Nephron (organoid): ENCODE results near the gene ARAP2.

Experiments
- H3K27ac Mint-ChIP-seq, 3 experiments: 2 replicates each; pipeline ENCODE4 v1.8.0; 2020; ENCODE audit warnings: mixed read lengths in 3 of 3, mild to moderate bottlenecking in 2 of 3, moderate library complexity in 1 of 3
- H3K27me3 Mint-ChIP-seq: 2 replicates; pipeline ENCODE4 v1.8.0; 2021; ENCODE audit warnings: low read depth, mild to moderate bottlenecking, moderate library complexity, mixed read lengths
- H3K36me3 Mint-ChIP-seq: 2 replicates; pipeline ENCODE4 v1.8.0; 2020; ENCODE audit warnings: low read depth, mixed read lengths
- H3K4me1 Mint-ChIP-seq: 2 replicates; pipeline ENCODE4 v1.8.0; 2020; ENCODE audit warnings: mixed read lengths
- H3K4me3 Mint-ChIP-seq, 3 experiments: 2 replicates each; pipeline ENCODE4 v1.8.0; 2020; ENCODE audit warnings: mild to moderate bottlenecking in 3 of 3, mixed read lengths in 3 of 3, moderate library complexity in 2 of 3
- H3K9me3 Mint-ChIP-seq: 2 replicates; pipeline ENCODE4 v1.8.0; 2020; ENCODE audit warnings: mixed read lengths
- TF ChIP-seq, protein P1 (sequence below), 3 experiments: fragments of 200-600 bp; sonication (generic); IDR thresholded peaks; one replicate each; pipeline ENCODE4 v1.5.0; 2021; ENCODE audit warnings: antibody characterized with exemption in 3 of 3; ENCODE audit not compliant: unreplicated experiment in 3 of 3

Gene ARAP2

DNA sequence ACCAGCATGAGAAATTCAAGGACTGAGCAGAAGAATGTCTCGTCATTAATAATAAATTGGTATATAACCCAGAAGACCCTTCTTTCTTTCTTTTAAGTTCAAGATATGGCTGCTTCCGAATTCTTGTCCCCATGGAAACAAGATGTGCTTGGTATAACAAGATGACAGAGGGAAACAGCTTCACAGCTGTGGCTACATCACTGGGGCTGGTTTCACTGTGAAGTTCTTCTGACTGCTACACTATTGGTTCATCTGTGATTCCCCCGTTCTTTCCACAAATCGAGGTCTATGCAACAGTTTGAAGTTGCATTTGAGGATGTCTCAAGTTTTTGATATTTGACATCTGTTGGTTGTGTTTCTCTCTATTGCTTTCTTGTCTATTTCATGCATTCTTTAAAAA, 24.8 kb upstream of the ARAP2 start:
- no peaks in the 10 kb centered on the region for H3K27me3 Mint-ChIP-seq
- H3K4me3 Mint-ChIP-seq = no peak overlapping the region
- no peaks in the 10 kb centered on the region for H3K9me3 Mint-ChIP-seq
- H3K4me1 Mint-ChIP-seq = no peaks in the 10 kb centered on the region
- no peak overlapping the region for H3K27ac Mint-ChIP-seq
- H3K36me3 Mint-ChIP-seq = no peaks in the 10 kb centered on the region
- TF ChIP-seq, protein P1, sequence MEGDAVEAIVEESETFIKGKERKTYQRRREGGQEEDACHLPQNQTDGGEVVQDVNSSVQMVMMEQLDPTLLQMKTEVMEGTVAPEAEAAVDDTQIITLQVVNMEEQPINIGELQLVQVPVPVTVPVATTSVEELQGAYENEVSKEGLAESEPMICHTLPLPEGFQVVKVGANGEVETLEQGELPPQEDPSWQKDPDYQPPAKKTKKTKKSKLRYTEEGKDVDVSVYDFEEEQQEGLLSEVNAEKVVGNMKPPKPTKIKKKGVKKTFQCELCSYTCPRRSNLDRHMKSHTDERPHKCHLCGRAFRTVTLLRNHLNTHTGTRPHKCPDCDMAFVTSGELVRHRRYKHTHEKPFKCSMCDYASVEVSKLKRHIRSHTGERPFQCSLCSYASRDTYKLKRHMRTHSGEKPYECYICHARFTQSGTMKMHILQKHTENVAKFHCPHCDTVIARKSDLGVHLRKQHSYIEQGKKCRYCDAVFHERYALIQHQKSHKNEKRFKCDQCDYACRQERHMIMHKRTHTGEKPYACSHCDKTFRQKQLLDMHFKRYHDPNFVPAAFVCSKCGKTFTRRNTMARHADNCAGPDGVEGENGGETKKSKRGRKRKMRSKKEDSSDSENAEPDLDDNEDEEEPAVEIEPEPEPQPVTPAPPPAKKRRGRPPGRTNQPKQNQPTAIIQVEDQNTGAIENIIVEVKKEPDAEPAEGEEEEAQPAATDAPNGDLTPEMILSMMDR (IDR thresholded peaks at IDR 0.05; ENCODE audit: unreplicated experiment in 3 of 3) = no peak

DNA sequence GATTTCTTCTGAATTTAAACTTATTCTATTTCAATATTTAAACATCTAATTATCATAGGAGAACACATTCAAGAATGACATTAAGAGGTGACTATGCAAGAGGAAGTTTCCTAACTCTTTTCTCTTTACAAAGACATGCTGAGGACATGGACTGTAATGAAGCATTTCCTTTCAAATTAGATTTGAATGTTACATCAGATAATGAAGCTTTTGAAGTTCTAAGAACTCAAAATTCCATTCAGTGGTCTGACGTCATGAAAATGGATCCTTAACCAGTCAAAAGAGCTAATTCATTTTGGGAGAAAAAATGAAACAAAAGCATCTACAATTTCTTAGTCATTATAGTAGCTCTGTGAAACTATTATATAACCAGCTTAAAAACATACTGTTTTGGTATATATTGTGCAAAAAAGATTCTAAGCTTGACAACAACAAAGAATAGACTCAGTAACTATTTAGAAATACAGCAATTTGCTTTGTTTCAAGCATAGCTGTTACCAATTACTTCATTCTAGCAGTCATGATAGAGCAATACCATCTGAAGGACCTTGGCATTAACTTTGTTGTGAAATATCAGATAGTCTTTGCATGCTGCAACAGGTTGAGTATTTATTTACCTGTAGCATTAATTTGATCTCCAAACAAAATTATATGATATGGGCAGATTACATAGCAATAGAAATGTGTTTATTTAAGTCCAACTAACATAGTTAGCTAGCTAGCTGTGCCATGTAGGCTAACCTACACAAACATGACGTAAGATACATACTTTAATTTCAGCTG, 23.4 kb upstream of the ARAP2 start:
- H3K4me3 Mint-ChIP-seq = no peak overlapping the region
- H3K27me3 Mint-ChIP-seq = no peaks in the 10 kb centered on the region
- no peaks in the 10 kb centered on the region for H3K36me3 Mint-ChIP-seq
- H3K4me1 Mint-ChIP-seq = no peaks in the 10 kb centered on the region
- TF ChIP-seq, protein P1 (IDR thresholded peaks at IDR 0.05; ENCODE audit: unreplicated experiment in 3 of 3) = no peak
- H3K27ac Mint-ChIP-seq = no peak overlapping the region
- no peaks in the 10 kb centered on the region for H3K9me3 Mint-ChIP-seq

DNA sequence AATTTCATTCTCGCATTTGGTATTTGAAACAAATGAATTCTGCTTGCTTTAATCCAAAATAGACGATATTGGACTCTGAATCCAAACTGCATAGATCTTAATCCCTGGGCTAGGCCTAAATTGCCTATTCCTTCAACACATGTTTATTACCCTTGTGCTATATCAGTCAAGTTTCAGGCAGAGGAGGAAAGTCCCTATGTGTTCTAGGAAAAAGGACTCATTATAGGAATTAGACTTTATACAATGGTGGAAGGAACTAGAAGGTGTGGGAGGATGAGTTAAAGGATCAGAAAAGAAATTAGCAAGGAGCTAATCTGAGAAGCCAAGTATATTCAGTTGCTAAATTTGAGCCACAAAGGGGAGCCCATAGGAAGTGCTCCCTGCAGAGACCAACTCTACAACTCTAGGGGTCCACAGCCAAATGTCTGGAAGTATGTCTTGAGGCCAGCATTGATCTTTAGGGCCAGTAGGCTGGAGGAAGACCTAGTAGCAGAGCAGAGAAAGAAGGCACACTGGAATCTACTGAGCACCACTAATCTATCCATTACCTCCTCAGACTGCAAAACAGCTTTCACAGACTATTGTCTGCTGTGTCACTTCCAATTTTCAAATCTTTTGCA, 20.0 kb upstream of the ARAP2 start:
- H3K27ac Mint-ChIP-seq = no peak overlapping the region

DNA sequence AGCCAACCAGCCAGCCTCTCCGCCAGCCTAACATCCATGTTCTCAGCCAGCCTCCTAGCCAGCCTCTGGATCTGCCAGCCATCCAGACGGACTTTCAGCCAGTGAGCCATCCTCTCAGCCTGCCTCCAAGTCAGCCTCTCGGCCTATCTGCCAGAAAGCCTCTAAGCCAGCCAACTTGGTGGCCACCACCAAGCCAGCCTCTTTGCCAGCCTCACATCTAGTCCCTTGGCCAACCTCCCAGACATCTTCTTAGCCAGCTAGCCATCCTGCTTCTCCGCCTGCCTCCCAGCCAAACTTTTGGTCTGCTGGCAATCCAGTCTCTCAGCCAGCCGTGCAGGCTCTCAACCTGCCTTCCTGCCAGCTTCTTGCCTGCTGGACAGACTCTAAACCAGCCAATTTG, 16.4 kb upstream of the ARAP2 start:
- TF ChIP-seq, protein P1 (IDR thresholded peaks at IDR 0.05; ENCODE audit: unreplicated experiment in 3 of 3) = no peak
- Mint-ChIP-seq H3K27ac (no peak overlapping the region), H3K9me3 (no peaks in the 10 kb centered on the region), H3K4me1 (peaks cover 7% of the 10 kb centered on the region), H3K36me3 (no peaks in the 10 kb centered on the region), H3K4me3 (no peak overlapping the region), H3K27me3 (peaks cover 3% of the 10 kb centered on the region)

More for the DNA sequence above, 20.0 kb upstream of the ARAP2 start:
- Mint-ChIP-seq H3K4me1 (no peaks in the 10 kb centered on the region), H3K27me3 (peaks cover 3% of the 10 kb centered on the region), H3K36me3 (no peaks in the 10 kb centered on the region), H3K9me3 (no peaks in the 10 kb centered on the region), H3K4me3 (no peak overlapping the region)
- TF ChIP-seq, protein P1 (IDR thresholded peaks at IDR 0.05; ENCODE audit: unreplicated experiment in 3 of 3) = no peak

DNA sequence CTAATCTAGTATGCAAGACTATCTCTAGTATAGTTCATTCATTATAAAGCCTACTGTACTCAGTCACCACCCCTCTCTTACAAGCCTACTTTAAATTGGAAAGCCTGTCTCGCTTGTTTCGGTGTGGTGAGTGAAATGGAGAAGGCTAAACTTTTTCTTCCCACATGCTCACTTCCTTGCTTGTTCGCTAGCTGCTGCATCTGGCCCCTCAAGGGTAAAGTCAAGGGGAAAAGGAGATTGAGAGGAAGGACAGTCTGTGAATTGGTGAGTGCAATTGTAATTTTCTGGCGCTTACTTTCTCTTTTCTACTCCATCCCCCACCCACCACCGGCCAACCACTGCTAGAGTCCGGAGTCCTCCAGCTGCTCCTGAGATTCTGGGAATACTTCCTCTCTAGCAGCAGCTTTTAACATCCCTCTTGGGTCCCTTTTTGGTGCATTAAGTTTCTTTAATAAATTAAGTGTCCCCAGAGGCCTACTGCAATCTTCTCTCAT, 12.1 kb upstream of the ARAP2 start:
- Mint-ChIP-seq H3K4me3 (no peak overlapping the region), H3K4me1 (peaks cover 7% of the 10 kb centered on the region), H3K36me3 (no peaks in the 10 kb centered on the region), H3K9me3 (no peaks in the 10 kb centered on the region), H3K27me3 (peaks cover 15% of the 10 kb centered on the region), H3K27ac (peak overlapping the region in 2 of 3 experiments; percentile 4 to 63)
- TF ChIP-seq, protein P1 (IDR thresholded peaks at IDR 0.05; ENCODE audit: unreplicated experiment in 3 of 3) = no peak
